Endodermal cell (in vitro differentiated cells): ENCODE results near the gene MARK3. TPM values are rescaled to one million over a fixed set of nuclear protein-coding genes. Genes with fewer than 3 reads are reported as not detected.
A peak's percentile ranks its signal among the peaks of the same experiment; 100 is the strongest.

ENCODE experiments used
- DNase-seq: peaks from one replicate; pipeline ENCODE4 v3.0.0-alpha.2; 2017
- H3K27ac ChIP-seq: 2 replicates; pipeline ENCODE4 v1.5.1; 2013; ENCODE audit warnings: mild to moderate bottlenecking, low read depth, low read length, moderate library complexity
- H3K27me3 ChIP-seq: 2 replicates; pipeline ENCODE4 v1.6.1; 2013; ENCODE audit warnings: mild to moderate bottlenecking, low read length, moderate library complexity; ENCODE audit not compliant: insufficient read depth, control insufficient read depth, poor library complexity, severe bottlenecking
- H3K36me3 ChIP-seq: 2 replicates; pipeline ENCODE4 v1.7.0; 2013; ENCODE audit warnings: mild to moderate bottlenecking, low read length, moderate library complexity; ENCODE audit not compliant: control insufficient read depth, insufficient read depth
- H3K4me1 ChIP-seq: one replicate; pipeline ENCODE4 v1.7.0; 2013; ENCODE audit warnings: low read length; ENCODE audit not compliant: control insufficient read depth, insufficient read depth
- H3K4me3 ChIP-seq: 2 replicates; pipeline ENCODE4 v1.5.1; 2013; ENCODE audit warnings: mild to moderate bottlenecking, low read length, moderate library complexity
- H3K9ac ChIP-seq: 2 replicates; pipeline ENCODE4 v1.6.1; 2013; ENCODE audit warnings: mild to moderate bottlenecking, low read length, moderate library complexity; ENCODE audit not compliant: poor library complexity, severe bottlenecking; ENCODE audit errors: extremely low read depth
- H3K9me3 ChIP-seq: 2 replicates; pipeline ENCODE4 v1.6.1; 2013; ENCODE audit warnings: mild to moderate bottlenecking, low read length, moderate library complexity; ENCODE audit not compliant: control insufficient read depth
- H3K27ac Mint-ChIP-seq: 2 replicates; pipeline ENCODE4 v1.8.0; 2020; ENCODE audit warnings: mixed read lengths
- H3K27me3 Mint-ChIP-seq: 2 replicates; pipeline ENCODE4 v1.8.0; 2021; ENCODE audit warnings: mild to moderate bottlenecking, mixed read lengths; ENCODE audit not compliant: insufficient read depth
- H3K36me3 Mint-ChIP-seq: 2 replicates; pipeline ENCODE4 v1.8.0; 2020; ENCODE audit warnings: low read depth, mixed read lengths
- H3K4me1 Mint-ChIP-seq: 2 replicates; pipeline ENCODE4 v1.8.0; 2020; ENCODE audit warnings: mixed read lengths
- H3K4me3 Mint-ChIP-seq: 2 replicates; pipeline ENCODE4 v1.8.0; 2020; ENCODE audit warnings: mild to moderate bottlenecking, moderate library complexity, mixed read lengths
- H3K9me3 Mint-ChIP-seq: 2 replicates; pipeline ENCODE4 v1.8.0; 2020; ENCODE audit warnings: mild to moderate bottlenecking, mixed read lengths
- CTCF ChIP-seq: fragments of 200-600 bp; sonication (generic); conservative IDR thresholded peaks from 2 replicates; pipeline ENCODE4 v1.5.0; 2021; ENCODE audit warnings: antibody characterized with exemption, mild to moderate bottlenecking
- WGBS, 2 experiments: methylation state at CpG; one replicate each; pipeline versions ENCODE4 v1.1.5 to v1.1.7; 2013; ENCODE audit warnings: missing lambda C conversion rate in 2 of 2, mixed read lengths in 1 of 2; ENCODE audit not compliant: insufficient coverage in 1 of 2, insufficient read length in 1 of 2; 5-methylcytosine and 5-hydroxymethylcytosine counted together
- total RNA-seq, 2 donors: library from RNA; stranded (reverse); fragmentation: NEBNext Ultra II Directional in 1 of 2; extraction: Animal tissue kit (Norgen Biotek cat#: 25700) in 1 of 2; gene quantifications; 2 replicates in 1 of 2; 3 replicates in 1 of 2; pipeline ENCODE4 v1.2.1, GENCODE V29; 2021

Gene MARK3
- total RNA-seq, 2 donors from 2014 or later: 95.8 to 106 TPM

GRCh38 chr14:103549361-103550311 lies 164.4 kb downstream of the MARK3 start:
- Mint-ChIP-seq H3K36me3 (no peaks in the 10 kb centered on the region), H3K27me3 (no peaks in the 10 kb centered on the region), H3K4me1 (no peaks in the 10 kb centered on the region), H3K9me3 (no peaks in the 10 kb centered on the region), H3K27ac (no peak overlapping the region), H3K4me3 (no peak overlapping the region)
- no peak for TF ChIP-seq CTCF
- Histone ChIP-seq H3K4me3 (no peak overlapping the region), H3K27ac (peak overlapping the region; percentile 44), H3K4me1 (no peaks in the 10 kb centered on the region), H3K9me3 (no peaks in the 10 kb centered on the region), H3K9ac (no peak overlapping the region), H3K36me3 (no peaks in the 10 kb centered on the region), H3K27me3 (no peaks in the 10 kb centered on the region)
- no peak for DNase-seq
- WGBS, 2 experiments: 91 to 94% methylated on average over 16 to 30 of the region's 30 CpGs

- no peaks in the 10 kb centered on the region for H3K36me3 ChIP-seq
- no peaks in the 10 kb centered on the region for H3K27me3 ChIP-seq
- Mint-ChIP-seq H3K36me3 (no peaks in the 10 kb centered on the region), H3K4me3 (no peak overlapping the region), H3K27me3 (no peaks in the 10 kb centered on the region), H3K9me3 (no peaks in the 10 kb centered on the region), H3K4me1 (peaks cover 2% of the 10 kb centered on the region), H3K27ac (no peak overlapping the region)
- no peak overlapping the region for H3K27ac ChIP-seq
- H3K9ac ChIP-seq: no peak overlapping the region
- no peak overlapping the region for H3K4me3 ChIP-seq
- H3K9me3 ChIP-seq: no peaks in the 10 kb centered on the region
- 91 to 93% methylated on average over 16 to 22 of the region's 22 CpGs for WGBS, 2 experiments
- no peak for TF ChIP-seq CTCF
- no peak for DNase-seq
- no peaks in the 10 kb centered on the region for H3K4me1 ChIP-seq
Measured at GRCh38 chr14:103550451-103551337, 165.5 kb downstream of the MARK3 start.

- WGBS, 2 experiments: 89 to 91% methylated on average over 8 to 17 of the region's 17 CpGs
- H3K4me3 Mint-ChIP-seq: no peak overlapping the region
- DNase-seq: no peak
- H3K4me1 Mint-ChIP-seq: peaks cover 2% of the 10 kb centered on the region
- H3K9me3 Mint-ChIP-seq: no peaks in the 10 kb centered on the region
- TF ChIP-seq CTCF: no peak
- peak overlapping the region; percentile 55 for H3K27ac Mint-ChIP-seq
- H3K27ac ChIP-seq: no peak overlapping the region
- no peaks in the 10 kb centered on the region for H3K9me3 ChIP-seq
- no peaks in the 10 kb centered on the region for H3K4me1 ChIP-seq
- no peaks in the 10 kb centered on the region for H3K36me3 Mint-ChIP-seq
- no peaks in the 10 kb centered on the region for H3K36me3 ChIP-seq
- no peak overlapping the region for H3K9ac ChIP-seq
- H3K27me3 Mint-ChIP-seq: no peaks in the 10 kb centered on the region
- H3K27me3 ChIP-seq: no peaks in the 10 kb centered on the region
- no peak overlapping the region for H3K4me3 ChIP-seq
Measured at GRCh38 chr14:103551338-103551762, 166.1 kb downstream of the MARK3 start.
